A549 (cell line): ENCODE results near the gene TPBGL.

Experiments
- CTCF ChIP-seq: fragments of >200 bp; sonication (Bioruptor Twin); formaldehyde crosslinking; IDR thresholded peaks from 3 replicates; pipeline ENCODE4 v1.5.1; 2016
- ESRRA ChIP-seq: fragments of 150-350 bp; IDR thresholded peaks from 2 replicates; pipeline ENCODE4 v1.6.1; 2014; ENCODE audit warnings: mild to moderate bottlenecking, low read length, borderline replicate concordance
- HOXB5 ChIP-seq: fragments of 250-450 bp; sonication (Bioruptor Pico); IDR thresholded peaks from 2 replicates; pipeline ENCODE4 v1.5.0; 2020; ENCODE audit warnings: mild to moderate bottlenecking, moderate library complexity
- KDM1A ChIP-seq: fragments of 200-600 bp; sonication (generic); IDR thresholded peaks from 2 replicates; pipeline ENCODE4 v1.6.1; 2016; ENCODE audit warnings: low read depth, mild to moderate bottlenecking
- POLR2A ChIP-seq: IDR thresholded peaks from 2 replicates; pipeline ENCODE4 v1.6.1; 2012; ENCODE audit warnings: mild to moderate bottlenecking, low read length
- RFX5 ChIP-seq: fragments of 450-650 bp; IDR thresholded peaks from 2 replicates; pipeline ENCODE4 v1.7.1; 2014; ENCODE audit warnings: antibody characterized with exemption, mild to moderate bottlenecking, moderate library complexity
- RNF2 ChIP-seq: fragments of 200-600 bp; sonication (generic); IDR thresholded peaks from 2 replicates; pipeline ENCODE4 v1.6.1; 2016; ENCODE audit warnings: low read depth, mild to moderate bottlenecking, antibody characterized with exemption, moderate library complexity, borderline replicate concordance
- SREBF2 ChIP-seq: fragments of 450-650 bp; IDR thresholded peaks from 2 replicates; pipeline ENCODE4 v1.6.1; 2014; ENCODE audit warnings: mild to moderate bottlenecking, moderate library complexity
- TF ChIP-seq, protein P1 (sequence below): IDR thresholded peaks from 2 replicates; pipeline ENCODE4 v1.6.1; 2012; ENCODE audit warnings: low read depth, borderline replicate concordance

DNA sequence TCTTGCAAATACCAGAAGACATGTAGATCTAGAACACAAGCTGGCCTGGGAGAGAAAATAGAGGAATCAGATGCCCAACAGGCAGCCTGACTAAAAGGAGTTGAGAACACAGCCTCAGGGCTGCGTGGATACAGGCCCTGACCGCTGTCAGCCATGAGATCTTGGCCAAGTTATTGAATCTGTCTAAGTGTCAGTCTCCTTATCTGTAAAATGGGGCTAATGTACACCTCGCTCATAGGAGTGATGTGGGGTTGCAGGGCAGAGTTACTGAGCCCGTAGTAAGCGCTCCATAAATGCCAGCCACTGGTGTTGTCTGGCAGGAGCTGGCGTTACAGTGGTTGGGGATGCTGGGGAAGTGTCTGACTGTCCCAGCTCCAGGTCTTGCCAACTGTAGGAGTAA, 38.4 kb upstream of the TPBGL start:
- no peak for TF ChIP-seq SREBF2
- TF ChIP-seq CTCF, result no peak
- TF ChIP-seq, protein P1, sequence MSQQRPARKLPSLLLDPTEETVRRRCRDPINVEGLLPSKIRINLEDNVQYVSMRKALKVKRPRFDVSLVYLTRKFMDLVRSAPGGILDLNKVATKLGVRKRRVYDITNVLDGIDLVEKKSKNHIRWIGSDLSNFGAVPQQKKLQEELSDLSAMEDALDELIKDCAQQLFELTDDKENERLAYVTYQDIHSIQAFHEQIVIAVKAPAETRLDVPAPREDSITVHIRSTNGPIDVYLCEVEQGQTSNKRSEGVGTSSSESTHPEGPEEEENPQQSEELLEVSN, result no peak
- no peak for TF ChIP-seq KDM1A
- no peak for TF ChIP-seq POLR2A
- no peak for TF ChIP-seq ESRRA
- TF ChIP-seq HOXB5, result no peak
- TF ChIP-seq RNF2, result no peak
- no peak for TF ChIP-seq RFX5
